Heart right ventricle (tissue), 16 donors: ENCODE results near the gene AP1B1. TPM values are rescaled to one million over a fixed set of nuclear protein-coding genes. Genes with fewer than 3 reads are reported as not detected.
A peak's percentile ranks its signal among the peaks of the same experiment; 100 is the strongest.

Experiments
- ATAC-seq, 8 donors: fragments of 200-7000 bp; cut with Tn5 transposase; one replicate each; pipeline ENCODE4 v1.9.1; 2020; ENCODE audit warnings: mild to moderate bottlenecking in 8 of 8, moderate library complexity in 8 of 8, moderate number of reproducible peaks in 1 of 8
- DNase-seq, 2 donors: peaks; one replicate each; pipeline ENCODE4 v3.0.0-alpha.2; 2020
- H3K27ac ChIP-seq, 10 donors: fragments of 200-600 bp; sonication (generic) in 2 of 10; one replicate each; pipeline versions ENCODE4 v1.5.0 to v1.8.0; 2020 to 2022; ENCODE audit warnings: mild to moderate bottlenecking in 3 of 10
- H3K27me3 ChIP-seq, 7 donors: fragments of 200-600 bp; one replicate each; pipeline ENCODE4 v1.8.0; 2021 to 2022; ENCODE audit warnings: mild to moderate bottlenecking in 2 of 7
- H3K36me3 ChIP-seq, 9 donors: fragments of 200-600 bp; sonication (generic) in 1 of 9; one replicate each; pipeline versions ENCODE4 v1.5.0 to v1.8.0; 2020 to 2022; ENCODE audit warnings: mild to moderate bottlenecking in 2 of 9
- H3K4me1 ChIP-seq, 9 donors: fragments of 200-600 bp; sonication (generic) in 1 of 9; one replicate each; pipeline versions ENCODE4 v1.5.0 to v1.8.0; 2020 to 2022; ENCODE audit warnings: mild to moderate bottlenecking in 4 of 9
- H3K4me3 ChIP-seq, 10 donors: fragments of 200-600 bp; sonication (generic) in 2 of 10; one replicate each; pipeline versions ENCODE4 v1.5.0 to v1.8.0; 2020 to 2022; ENCODE audit warnings: mild to moderate bottlenecking in 7 of 10, moderate library complexity in 2 of 10
- H3K9me3 ChIP-seq, 11 donors: fragments of 200-600 bp in 10 of 11; sonication (generic) in 2 of 11; one replicate each; pipeline versions ENCODE4 v1.5.0 to v1.8.0; 2013 to 2022; ENCODE audit warnings: mild to moderate bottlenecking in 2 of 11, control low read depth in 1 of 11, moderate library complexity in 1 of 11
- CTCF ChIP-seq, 9 donors: fragments of 200-600 bp; sonication (generic) in 2 of 9; IDR thresholded peaks; one replicate each; pipeline versions ENCODE4 v1.5.0 to v1.8.0; 2021 to 2022; ENCODE audit warnings: antibody characterized with exemption in 9 of 9, mild to moderate bottlenecking in 5 of 9, moderate library complexity in 1 of 9
- WGBS, 2 donors: extraction: QIAGEN DNeasy Blood & Tissue Kit; methylation state at CpG; one replicate each; pipeline ENCODE4 v1.1.7; 2013; ENCODE audit warnings: inconsistent platforms in 1 of 2; 5-methylcytosine and 5-hydroxymethylcytosine counted together
- intact Hi-C, 10 donors: fragments of 100-400 bp; cut with DNase I; formaldehyde crosslinking; loops; one replicate each; pipeline versions ENCODE4 v1.11.1 to v1.14.2; 2022
- polyA plus RNA-seq, 2 donors: library from polyadenylated mRNA; stranded (reverse); fragments of 200-250 nt; gene quantifications; one replicate each; pipeline ENCODE4 v1.2.3, GENCODE V29; 2013
- total RNA-seq, 10 donors: library from RNA; stranded (reverse); fragmentation: NEBNext Ultra II Directional in 3 of 10; extraction: Animal tissue kit (Norgen Biotek cat#: 25700) in 3 of 10; gene quantifications; one replicate each; pipeline versions ENCODE4 v1.2.1 to v1.2.4, GENCODE V29; 2021 to 2023
- donor health status: Arrhythmogenic right ventricular cardiomyopathy.
- donor health status: ischemic (EF 13 %, LVEDD 7.1; RV severe dilation, severe dysfunction).
- donor health status: healthy with polysubstance abuse.
- donor health status: DM: no; HTN: yes; CAD: no.
- donor health status: DM: no; HTN: no; CAD: no.
- donor health status: ischemic (EF 25% LVEDD 6.9; RV normal size, moderate dysfunction).
- donor health status: ischemic (EF 25% LVEDD 5.7; RV mildly dilated, moderate dysfunction).
- donor health status: healthy.
- donor health status: DM: yes; HTN: yes; CAD: no.
- donor health status: Ischemic cardiomyopathy.
- donor health status: ischemic (EF 35%, LVEDD 5.7; RV mildly dilated, moderate dysfunction).
- donor health status: nonischemic (EF 11% LVEDD 7.7; RV severe dilation, severe dysfunction).
- donor health status: DM: yes; HTN: yes; CAD: no.
- donor health status: PGD.
- donor health status: ischemic (EF 29% LVEDD 5.4; RV normal size, mild dysfunction).
- donor health status: nonischemic (EF 23%, LVEDD 6.1; RV moderate dilation, normal function).

AP1B1 gene
- total and polyA plus RNA-seq, 12 donors, result 18.4 to 51.5 (median 29.0) TPM

- 58 to 62% methylated on average over 20 of the region's 20 CpGs for WGBS, 2 donors
- no peaks in the 10 kb centered on the region for H3K9me3 ChIP-seq
- H3K4me3 ChIP-seq, result peak overlapping the region; percentile 70 to 98 (median 94)
- peak overlapping the region; percentile 90 to 98 (median 94) for H3K27ac ChIP-seq
- H3K4me1 ChIP-seq, result peaks cover 42 to 70% (median 63%) of the 10 kb centered on the region in 9 donors
- intact Hi-C loops, result loop anchor here in 6 of 10 donors (2.0 to 5.0 kb wide), 5 partner anchors 35 to 51 kb away; partner anchors contain the start of genes EWSR1 (in 3 of the 6) and RHBDD3 (in 2 of the 6)
- peaks cover 0 to 3% (median 0%) of the 10 kb centered on the region in 7 donors for H3K27me3 ChIP-seq
- DNase-seq, result no peak
- TF ChIP-seq CTCF (IDR thresholded peaks at IDR 0.05), result no peak
- H3K36me3 ChIP-seq, result peaks cover 0 to 12% (median 0%) of the 10 kb centered on the region in 9 donors
- no peak for ATAC-seq
These were observed 80.7 kb downstream of the AP1B1 start for GRCh38 chr22:29307596-29308147.

- H3K4me1 ChIP-seq, result peaks cover 43 to 71% (median 59%) of the 10 kb centered on the region in 9 donors
- intact Hi-C loops, result loop anchor here in 6 of 10 donors (1.0 to 5.0 kb wide), 6 partner anchors 35 to 52 kb away; partner anchors contain the start of genes EWSR1 (in 3 of the 6) and RHBDD3 (in 2 of the 6)
- peak overlapping the region; percentile 70 to 98 (median 94) for H3K4me3 ChIP-seq
- H3K27ac ChIP-seq, result peak overlapping the region; percentile 90 to 98 (median 94)
- TF ChIP-seq CTCF (IDR thresholded peaks at IDR 0.05), result peak in 3 of 9 donors; percentile 21 to 44 (median 42)
- ATAC-seq, result peak; percentile 66 to 79 (median 70)
- 2 to 3% methylated on average over 76 to 82 of the region's 83 CpGs for WGBS, 2 donors
- H3K9me3 ChIP-seq, result no peaks in the 10 kb centered on the region
- peaks cover 0 to 8% (median 0%) of the 10 kb centered on the region in 9 donors for H3K36me3 ChIP-seq
- no peaks in the 10 kb centered on the region for H3K27me3 ChIP-seq
- DNase-seq, result peak; percentile 87 to 89
These were observed 81.4 kb downstream of the AP1B1 start for GRCh38 chr22:29306835-29307595.

GRCh38 chr22:29306175-29306834 lies 82.1 kb downstream of the AP1B1 start, which contains the start of gene GAS2L1:
TSS of gene GAS2L1 (plus strand) at chr22:29306650. CDS start at chr22:29308106, 1,456 bp downstream.
- H3K4me3 ChIP-seq, result peak within 1 kb of the TSS; percentile 70 to 98 (median 94)
- ATAC-seq, result peak; percentile 65 to 82 (median 77)
- intact Hi-C loops, result loop anchor here in 6 of 10 donors (1.0 to 5.0 kb wide), 6 partner anchors 36 to 53 kb away; partner anchors contain the start of genes EWSR1 (in 3 of the 6) and RHBDD3 (in 2 of the 6)
- peak; percentile 59 to 90 (median 78) for TF ChIP-seq CTCF (IDR thresholded peaks at IDR 0.05)
- WGBS, 2 donors, result 0 to 1% methylated on average over 40 of the region's 40 CpGs
- DNase-seq, result peak; percentile 89 to 90
- H3K9me3 ChIP-seq, result no peaks in the 10 kb centered on the region
- no peaks in the 10 kb centered on the region for H3K27me3 ChIP-seq
- H3K36me3 ChIP-seq, result peaks cover 0 to 7% (median 0%) of the 10 kb centered on the region in 9 donors
- H3K27ac ChIP-seq, result peak within 1 kb of the TSS; percentile 90 to 98 (median 94)
- peaks cover 36 to 67% (median 54%) of the 10 kb centered on the region in 9 donors for H3K4me1 ChIP-seq
